ENCODE results near the gene JAM3.

The JAM3 gene

DNA sequence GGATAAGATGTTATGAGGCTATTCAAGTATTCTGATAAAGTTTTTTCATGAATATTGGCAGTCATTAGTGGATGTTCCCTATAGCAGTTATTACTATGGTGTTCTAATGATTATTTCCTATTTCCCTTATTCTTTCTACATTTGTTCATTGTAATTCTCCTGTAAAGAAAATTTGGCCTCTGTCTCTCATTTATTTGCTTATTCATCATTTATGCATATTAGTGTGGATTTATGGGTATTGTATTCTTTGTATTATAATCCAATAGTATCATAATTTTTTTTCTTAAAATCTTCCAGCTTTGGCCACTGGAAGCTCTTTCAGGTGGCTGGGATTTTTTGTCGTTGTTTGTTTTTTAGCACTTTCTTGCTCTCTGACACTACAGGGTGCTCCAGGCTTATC, 47.3 kb downstream of the JAM3 start:
- DNase-seq: no peak

DNA sequence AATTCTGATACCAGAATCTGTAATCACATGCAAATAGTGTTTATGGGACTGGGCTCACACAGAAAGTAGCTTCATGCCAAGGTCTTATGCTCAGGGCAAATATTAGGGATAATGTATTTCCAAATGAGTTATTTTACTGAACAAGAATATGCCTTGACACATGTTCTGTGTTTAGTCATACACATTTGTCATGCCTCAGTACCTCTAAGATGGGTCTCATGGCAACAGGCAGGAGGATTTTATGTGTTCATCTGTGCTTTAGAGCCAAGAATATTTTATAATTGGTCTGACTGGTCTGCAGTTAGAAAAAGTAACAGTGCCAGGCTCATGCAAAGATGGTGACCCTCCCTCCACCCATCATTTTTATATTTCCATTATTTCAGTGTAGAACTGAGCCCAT, 49.1 kb downstream of the JAM3 start:
- no peak for DNase-seq

DNA sequence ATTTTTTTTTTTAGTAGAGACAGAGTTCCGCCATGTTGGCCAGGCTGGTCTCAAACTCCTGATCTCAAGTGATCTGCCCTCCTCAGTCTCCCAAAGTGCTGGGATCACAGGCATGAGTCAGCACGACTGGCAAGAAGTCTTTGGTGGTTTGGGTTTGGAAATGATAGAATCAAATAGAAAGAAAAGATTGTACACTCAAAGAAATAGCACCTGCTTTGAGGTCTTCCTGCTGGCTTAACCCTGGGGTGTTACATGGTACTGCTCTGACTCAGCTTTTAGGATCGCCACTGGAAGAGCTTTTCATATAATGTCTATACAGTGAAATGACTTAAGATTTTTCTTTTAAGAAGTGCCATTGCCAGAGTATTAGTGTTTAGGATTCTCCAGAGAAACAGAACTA, 50.2 kb downstream of the JAM3 start:
- DNase-seq: peak; percentile 56

DNA sequence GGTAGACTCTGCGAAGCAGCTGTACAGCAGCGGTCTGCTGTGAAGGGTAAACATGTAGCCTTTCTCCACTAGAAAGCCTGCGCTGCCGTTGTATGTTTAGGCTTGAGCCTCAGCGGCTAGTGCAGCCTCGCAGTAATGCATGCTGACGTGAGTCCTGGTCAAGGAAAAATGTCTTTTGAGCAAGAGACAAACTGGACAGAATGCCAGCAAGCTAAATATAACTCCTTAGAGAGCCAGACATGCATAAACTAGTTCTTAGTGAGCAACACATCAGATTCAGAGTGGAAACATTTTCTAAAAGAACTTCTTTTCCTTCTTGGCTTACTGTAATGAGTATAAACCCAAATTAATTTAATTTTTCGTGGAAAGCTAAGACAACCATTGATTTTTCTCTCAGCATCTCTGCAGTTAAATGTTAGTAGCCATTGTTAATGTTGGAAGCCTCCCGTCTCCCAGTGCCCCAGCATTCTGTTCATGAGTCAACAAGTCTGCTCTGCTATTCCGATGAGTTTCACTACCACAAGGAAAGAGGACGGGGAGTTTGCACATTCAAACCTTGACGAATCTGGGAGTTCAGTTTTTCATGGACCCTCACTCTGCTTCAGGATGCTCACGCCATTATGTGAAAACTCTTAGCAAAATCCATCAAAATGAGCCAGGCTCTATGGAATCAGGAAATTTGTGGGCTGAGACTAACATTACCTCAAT, 51.4 kb downstream of the JAM3 start:
- DNase-seq: peak; percentile 86

DNA sequence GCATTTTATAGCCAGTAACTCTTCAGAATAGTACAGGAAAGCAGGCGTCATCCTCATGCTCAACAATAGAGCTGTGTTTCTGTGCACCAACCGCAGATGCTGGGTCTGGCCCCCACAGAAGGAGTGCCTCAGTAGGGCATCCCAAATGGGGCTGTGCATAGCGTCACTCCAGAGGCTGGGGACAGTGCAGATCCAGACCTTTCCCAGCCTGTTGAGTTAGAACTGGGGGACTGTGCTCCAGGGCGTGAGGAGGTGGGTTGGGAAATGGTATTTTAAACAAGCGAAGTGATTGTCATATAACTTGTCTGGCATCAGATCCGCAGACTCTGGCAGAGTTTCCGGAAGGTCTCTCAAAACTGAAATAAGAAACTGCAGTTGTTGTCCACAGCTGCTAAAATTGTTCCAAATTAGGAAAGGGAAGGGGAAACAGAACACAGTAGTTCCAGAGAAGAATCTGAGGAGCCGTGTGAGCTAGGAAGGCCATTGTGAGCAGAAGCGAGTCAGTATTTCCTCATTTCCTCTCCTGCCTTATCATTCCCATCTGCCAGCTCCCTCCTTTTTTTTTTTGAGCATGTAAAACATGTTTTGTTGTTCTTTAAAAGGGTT, 52.2 kb downstream of the JAM3 start:
- peak; percentile 46 for DNase-seq

DNA sequence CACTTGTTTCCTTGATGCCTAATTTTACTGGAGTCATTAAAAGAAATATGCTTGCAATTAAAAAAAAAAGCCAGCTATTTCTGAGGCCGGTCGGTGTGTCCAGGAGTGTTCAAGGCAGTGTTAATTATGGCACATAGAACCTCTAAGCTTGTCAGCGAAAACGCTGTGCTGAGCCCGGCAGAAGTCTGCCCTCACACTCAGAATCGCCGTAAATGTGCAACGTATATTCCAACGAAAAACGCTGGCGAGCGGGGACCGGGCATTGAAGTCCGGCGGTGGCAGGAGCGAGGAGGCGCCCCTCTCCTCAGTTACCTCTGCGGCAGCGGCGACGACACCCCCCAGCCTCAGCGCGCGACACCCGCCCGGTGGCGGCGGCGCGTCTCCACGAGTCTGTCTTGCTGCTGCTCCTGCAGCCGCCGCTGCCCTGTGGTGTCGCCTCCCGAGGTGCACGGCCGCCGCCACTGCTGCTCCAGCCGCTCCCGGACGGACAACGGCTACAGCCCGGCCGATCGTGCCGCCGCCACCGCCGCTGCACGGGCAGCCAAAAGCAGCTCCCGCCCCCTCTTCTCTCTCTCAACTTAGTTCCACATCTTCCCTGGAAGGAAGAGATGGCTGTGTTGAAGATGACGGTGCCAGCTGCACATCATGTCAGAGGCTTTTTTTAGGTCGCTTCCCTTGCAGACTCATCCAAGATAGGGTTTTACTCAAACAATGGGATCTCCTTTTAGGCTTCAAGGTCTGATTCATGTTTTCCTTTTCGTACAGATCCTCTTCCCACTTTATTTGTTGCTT, 56.0 kb downstream of the JAM3 start:
- DNase-seq: no peak

DNA sequence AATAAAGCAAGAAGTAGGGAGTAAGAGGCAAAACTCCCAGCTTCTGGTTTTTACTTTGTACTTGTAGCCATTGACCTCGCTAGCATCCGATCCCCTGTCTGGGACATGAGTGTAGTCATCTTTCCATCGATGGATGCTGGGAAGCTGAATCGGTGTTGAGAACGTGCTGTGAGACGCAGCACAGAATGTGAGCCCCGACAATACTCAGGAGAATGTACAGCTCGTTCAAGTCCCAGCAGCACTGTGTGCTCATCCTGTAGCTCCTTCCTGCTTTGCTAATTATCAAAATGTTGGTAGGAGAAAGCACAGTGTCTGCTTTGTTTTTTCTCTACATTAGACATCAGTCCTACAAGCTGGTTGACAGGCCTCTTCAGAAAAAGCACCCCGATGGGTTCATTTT, 56.6 kb downstream of the JAM3 start:
- no peak for DNase-seq

DNA sequence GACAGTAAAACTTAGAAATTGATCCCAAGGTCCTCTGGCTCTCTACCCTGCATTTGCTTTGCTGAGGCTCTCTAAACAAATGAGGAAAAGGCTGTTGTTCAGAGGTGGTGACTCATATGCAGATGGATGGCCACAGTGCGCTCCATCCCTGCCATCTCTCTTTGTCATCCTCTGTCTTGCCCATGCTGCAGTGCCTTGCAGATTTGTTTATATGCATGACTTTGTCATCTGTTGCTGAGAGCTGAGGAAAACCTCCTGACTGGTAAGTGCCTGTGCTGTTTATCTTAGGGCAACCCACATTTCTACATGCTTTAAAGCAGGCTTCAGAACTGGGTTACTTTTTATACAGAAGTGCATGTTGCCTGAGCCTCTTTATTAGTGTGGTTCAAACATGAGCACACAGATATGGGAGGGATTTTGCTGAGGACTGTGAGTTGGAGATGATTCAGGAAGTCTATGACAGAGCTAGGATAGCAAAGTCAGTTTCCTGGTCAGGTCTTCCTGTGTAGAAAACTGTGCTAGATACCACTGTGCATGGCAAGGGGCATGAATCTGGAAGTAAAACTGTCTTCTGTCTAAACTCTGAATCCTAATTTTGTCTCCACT, 57.4 kb downstream of the JAM3 start:
- peak; percentile 65 for DNase-seq

DNA sequence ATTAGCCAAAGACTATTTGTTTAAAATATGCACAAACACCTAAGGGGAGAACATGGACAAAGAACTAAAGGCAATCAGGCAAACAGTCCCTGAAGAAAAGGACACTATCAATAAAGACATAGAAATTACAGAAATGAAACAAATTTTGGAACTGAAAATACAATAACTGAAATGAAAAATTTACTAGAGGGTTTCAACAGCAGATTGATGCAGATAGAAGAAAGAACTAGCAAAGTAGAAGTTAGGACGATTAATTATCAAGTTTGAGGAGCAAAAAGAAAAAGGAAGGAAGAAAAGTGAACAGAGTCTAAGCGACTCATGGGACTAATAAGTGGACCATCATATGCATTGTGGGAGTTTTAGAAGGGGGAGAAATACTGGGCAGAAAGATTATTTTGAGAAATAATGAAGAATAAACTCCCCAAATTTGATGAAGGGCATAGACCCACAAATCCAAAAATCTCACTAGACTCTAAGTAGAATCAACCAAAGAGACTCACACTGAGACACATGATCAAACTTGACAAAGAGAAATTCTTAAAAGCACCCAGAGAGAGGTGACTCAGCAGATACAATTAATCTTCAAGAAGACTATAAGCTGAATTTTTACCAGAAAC, 62.9 kb downstream of the JAM3 start:
- no peak for DNase-seq

DNA sequence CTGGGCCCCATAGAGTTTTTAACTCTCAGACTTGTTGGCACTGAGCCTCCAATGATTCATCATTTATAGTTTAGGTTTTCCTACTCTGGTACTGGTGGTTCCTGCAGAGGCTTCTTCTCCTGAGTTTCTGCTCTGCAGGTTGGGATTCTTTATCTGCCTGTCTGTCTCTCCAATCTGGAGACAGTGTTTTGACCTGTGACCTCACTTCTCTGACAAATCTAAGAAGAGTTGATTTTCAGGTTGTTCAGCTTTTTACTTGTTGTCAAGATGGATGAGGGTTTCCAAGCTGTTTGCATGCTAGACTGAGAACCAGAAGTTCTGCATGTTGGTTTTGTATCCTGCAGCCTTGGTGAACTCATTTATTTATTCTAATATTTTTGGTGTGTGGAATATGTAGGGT, 63.9 kb downstream of the JAM3 start:
- DNase-seq: no peak

DNA sequence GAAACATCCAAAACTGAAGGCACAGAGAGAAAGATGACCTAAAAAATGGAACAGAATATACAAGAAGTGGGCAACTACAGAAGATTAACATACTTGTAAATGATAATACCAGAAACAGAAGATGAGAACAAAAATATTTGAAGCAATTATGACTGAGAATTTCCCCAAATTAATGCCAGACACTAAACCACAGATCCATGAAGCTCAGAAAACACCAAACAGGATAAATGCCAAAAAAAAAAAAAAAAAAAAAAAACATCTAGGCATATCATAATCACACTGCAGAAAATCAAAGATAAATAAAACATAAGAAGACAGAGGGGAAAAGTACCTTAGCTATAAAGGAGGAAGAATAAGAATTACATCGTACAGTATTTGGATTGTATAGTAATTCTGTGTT, 65.3 kb downstream of the JAM3 start:
- no peak for DNase-seq

DNA sequence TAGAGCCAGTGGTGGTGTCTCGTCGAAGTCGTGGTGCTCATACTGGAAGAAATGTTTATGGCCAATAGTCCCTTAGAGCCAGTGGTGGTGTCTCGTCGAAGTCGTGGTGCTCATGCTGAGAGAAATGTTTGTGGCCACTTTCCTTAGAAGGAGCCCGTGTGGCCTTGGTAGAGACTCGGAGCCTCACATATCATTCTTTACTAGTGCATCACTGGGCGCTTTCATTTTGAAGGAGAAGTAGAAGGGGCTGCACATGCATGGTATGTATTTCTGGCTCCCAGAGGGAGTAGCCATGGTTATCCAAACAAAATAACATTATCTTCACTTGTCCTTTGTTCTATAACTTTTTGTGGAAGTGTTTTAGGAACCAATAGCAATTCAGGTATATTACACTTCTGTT, 69.5 kb downstream of the JAM3 start:
- DNase-seq: no peak

DNA sequence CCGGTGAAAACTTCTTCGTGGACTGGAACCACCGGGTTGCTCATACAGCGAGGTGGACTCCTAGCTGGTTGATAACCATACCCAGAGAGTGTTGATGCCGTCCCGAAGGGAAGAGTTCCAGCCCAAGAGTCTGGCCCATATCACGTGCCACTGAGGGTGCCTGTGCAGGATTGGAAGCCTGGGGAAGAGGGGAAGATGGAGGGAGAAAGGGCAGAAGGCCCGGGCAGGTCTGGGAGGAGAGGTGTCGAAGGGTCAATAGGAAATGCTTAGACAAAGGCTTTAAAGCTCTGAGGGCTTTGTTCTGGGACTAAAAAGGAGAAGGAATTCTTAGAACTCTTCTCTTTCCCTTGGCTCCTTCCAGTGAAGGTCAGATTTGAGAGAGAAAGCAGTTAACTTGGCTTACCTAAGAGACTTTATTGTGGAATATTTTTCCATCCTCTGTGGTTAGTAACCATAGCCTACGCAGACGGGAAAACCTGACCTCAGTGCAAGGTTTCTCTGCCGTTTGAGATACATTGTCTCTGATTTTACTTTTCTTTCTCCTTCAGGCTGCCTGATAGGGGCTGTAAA, 70.5 kb downstream of the JAM3 start:
- DNase-seq: no peak

DNA sequence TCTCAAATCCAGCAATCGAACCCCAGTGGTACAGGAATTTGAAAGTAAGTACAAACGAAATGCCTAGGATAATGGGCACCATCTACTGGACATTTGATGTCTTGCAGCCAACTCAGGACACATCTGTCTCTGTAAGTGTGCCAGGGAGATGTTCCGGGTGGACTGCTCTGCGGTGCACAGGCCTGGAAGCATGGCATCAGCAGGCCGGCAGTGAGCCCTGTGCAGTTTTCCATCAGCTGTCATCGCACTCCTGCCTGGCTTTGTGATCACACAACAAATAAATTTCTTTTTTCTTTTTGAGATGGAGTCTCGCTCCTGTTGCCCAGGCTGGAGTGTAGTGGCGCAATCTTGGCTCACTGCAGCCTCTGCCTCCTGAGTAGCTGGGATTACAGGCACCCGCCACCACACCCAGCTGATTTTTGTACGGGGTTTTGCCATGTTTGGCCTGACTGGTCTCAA, 71.0 kb downstream of the JAM3 start:
- peak; percentile 78 for DNase-seq

DNA sequence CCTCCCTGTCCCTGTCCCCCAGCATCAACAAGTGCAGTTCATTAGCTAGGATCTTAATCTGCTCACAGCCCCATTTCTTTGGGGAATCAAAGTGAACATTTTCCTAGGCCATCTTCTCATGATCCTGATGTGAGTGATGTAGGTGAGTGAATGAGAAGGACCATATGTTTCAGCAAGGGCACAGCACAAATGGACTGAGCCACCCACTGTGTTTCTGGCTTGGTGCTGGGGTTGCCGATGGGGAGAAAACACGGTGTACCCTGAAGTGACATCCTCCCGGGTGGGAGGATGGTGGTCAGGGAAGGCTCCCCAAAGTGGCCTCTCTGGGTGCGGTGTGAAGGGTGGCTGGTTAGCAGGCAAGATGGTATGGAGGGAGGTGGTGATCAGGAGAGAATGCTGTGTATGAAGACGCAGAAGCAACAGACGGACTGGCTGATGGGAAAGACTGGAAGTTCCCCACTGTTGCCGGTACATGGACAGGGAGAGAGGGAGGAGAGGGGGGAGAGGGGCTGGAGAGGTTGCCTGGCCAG, 72.2 kb downstream of the JAM3 start:
- no peak for DNase-seq

DNA sequence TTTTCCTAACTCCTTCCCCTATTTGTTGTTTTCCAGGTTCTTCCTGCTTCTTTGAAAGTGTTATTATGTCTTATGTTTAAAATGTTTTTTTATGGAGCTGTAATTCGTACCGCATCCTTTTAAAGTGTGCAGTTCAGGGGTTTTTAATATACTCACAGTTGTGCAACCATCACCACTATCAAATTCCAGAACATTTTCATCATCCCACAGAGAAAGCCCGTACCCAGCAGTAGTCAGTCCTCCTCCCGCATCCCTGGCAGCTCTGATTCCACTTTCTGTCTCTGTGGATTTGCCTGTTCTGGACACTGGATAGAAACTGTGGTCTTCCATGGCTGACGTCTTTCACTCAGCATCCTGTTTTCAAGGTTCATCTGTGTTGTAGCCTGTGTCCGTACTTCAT, 73.7 kb downstream of the JAM3 start:
- DNase-seq: peak; percentile 31

DNA sequence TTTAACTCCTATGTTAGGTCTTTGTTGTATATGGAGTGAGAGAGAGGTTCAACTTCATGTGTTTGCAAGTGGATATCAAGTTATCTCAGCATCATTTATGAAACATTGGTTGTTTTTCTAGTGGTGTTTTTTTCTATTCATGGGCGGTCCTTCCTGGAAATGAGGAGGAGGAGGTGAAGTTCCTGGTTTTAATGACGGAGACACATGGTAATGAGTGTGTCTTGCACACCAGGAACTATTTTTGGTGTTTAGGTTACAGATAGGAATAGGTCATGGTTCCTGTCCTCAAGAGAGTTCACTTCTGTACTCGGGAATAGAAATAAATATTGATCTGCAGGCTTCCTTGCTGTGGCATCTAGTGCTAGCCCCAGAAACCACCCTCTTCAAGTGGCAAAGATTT, 74.9 kb downstream of the JAM3 start:
- DNase-seq: no peak

DNA sequence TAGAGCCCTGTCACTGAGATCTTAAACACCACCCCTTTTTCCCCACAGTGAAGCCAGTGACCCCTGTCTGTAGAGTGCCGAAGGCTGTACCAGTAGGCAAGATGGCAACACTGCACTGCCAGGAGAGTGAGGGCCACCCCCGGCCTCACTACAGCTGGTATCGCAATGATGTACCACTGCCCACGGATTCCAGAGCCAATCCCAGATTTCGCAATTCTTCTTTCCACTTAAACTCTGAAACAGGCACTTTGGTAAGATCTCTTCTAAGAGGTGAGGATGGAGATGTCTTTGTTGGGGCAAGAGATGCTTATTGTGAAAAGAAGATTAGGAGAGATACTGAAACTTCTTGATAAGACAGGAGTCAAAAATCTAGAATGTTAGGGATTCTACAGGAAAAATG, 75.9 kb downstream of the JAM3 start:
- no peak for DNase-seq

DNA sequence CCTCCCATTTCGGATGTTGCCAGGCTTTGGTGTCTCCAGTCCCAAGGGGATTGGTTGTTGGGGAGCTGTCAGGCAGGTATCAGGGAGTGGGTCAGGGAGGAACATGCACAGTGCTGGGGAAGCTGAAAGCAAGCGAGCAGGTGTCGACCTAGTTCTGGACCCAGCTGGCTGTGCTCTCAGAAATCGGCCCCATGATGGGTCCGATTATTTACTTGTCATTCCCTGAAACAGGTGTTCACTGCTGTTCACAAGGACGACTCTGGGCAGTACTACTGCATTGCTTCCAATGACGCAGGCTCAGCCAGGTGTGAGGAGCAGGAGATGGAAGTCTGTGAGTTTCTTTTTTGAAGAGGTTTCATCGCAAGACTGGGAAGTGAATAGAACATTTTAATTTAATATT, 76.8 kb downstream of the JAM3 start:
- DNase-seq: no peak

DNA sequence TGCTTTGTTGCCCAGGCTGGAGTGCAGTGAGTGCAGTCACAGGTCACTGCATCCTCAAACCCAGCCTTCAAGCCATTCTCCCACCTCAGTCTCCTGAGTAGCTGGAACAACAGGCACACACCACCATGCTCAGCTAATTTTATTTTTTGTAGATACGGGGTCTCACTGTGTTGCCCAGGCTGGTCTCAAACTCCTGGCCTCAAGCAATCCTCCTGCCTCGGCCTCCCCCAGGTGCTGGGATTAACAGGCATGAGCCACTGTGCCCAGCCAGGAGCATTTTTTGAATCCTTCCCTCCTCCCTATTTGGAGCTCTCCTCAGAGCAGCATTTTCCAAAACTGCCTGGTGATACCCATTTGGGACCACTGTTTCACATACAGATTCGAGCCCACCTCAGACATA, 77.7 kb downstream of the JAM3 start:
- no peak for DNase-seq

DNA sequence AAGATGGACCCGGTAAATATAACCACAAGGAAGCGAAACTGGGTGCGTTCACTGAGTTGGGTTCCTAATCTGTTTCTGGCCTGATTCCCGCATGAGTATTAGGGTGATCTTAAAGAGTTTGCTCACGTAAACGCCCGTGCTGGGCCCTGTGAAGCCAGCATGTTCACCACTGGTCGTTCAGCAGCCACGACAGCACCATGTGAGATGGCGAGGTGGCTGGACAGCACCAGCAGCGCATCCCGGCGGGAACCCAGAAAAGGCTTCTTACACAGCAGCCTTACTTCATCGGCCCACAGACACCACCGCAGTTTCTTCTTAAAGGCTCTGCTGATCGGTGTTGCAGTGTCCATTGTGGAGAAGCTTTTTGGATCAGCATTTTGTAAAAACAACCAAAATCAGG, 80.5 kb downstream of the JAM3 start:
- no peak for DNase-seq

DNA sequence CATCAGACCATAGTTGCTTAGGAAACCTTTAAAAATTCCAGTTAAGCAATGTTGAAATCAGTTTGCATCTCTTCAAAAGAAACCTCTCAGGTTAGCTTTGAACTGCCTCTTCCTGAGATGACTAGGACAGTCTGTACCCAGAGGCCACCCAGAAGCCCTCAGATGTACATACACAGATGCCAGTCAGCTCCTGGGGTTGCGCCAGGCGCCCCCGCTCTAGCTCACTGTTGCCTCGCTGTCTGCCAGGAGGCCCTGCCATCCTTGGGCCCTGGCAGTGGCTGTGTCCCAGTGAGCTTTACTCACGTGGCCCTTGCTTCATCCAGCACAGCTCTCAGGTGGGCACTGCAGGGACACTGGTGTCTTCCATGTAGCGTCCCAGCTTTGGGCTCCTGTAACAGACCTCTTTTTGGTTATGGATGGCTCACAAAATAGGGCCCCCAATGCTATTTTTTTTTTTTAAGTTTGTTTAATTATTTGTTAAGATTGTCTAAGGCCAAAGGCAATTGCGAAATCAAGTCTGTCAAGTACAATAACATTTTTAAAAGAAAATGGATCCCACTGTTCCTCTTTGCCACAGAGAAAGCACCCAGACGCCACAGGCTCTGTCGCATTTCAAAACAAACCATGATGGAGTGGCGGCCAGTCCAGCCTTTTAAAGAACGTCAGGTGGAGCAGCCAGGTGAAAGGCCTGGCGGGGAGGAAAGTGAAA, 81.5 kb downstream of the JAM3 start:
- DNase-seq: no peak

All from fibroblast of upper back skin (primary cell).